Peyer's patch (tissue), 4 donors: ENCODE data around the gene MTG2. TPM values are rescaled to one million over a fixed set of nuclear protein-coding genes. Genes with fewer than 3 reads are reported as not detected.

ENCODE experiments used
- DNase-seq, 3 donors: peaks; one replicate each; pipeline ENCODE4 v3.0.0-alpha.2; 2017 to 2019
- H3K27ac ChIP-seq, 4 donors: fragments of 200-600 bp; sonication (generic); one replicate each; pipeline ENCODE4 v1.5.1; 2016 to 2019
- H3K27me3 ChIP-seq, 2 donors: fragments of 200-600 bp; sonication (generic); one replicate each; pipeline ENCODE4 v1.5.1; 2019
- H3K36me3 ChIP-seq, 3 donors: fragments of 200-600 bp; sonication (generic); one replicate each; pipeline ENCODE4 v1.5.1; 2016 to 2019
- H3K4me1 ChIP-seq, 4 donors: fragments of 200-600 bp; sonication (generic); one replicate each; pipeline ENCODE4 v1.5.1; 2016 to 2019
- H3K4me3 ChIP-seq, 4 donors: fragments of 200-600 bp; sonication (generic); 1 replicate in 3 of 4; 2 replicates in 1 of 4; pipeline ENCODE4 v1.5.1; 2016 to 2019; ENCODE audit warnings: mild to moderate bottlenecking in 1 of 4
- H3K9me3 ChIP-seq, 4 donors: fragments of 200-600 bp; sonication (generic); one replicate each; pipeline ENCODE4 v1.5.1; 2016 to 2019; ENCODE audit warnings: mild to moderate bottlenecking in 1 of 4
- CTCF ChIP-seq, 6 experiments: fragments of 450-650 bp in 4 of 6; fragments of 200-600 bp in 2 of 6; sonication (generic) in 1 of 6; IDR thresholded peaks; one replicate each; pipeline ENCODE4 v1.5.1; 2017 to 2019; ENCODE audit warnings: antibody characterized with exemption in 6 of 6, mild to moderate bottlenecking in 3 of 6, moderate library complexity in 1 of 6
- POLR2A ChIP-seq, 2 donors: fragments of 450-650 bp; IDR thresholded peaks; one replicate each; pipeline ENCODE4 v1.5.1; 2017; ENCODE audit warnings: antibody characterized with exemption in 2 of 2, mild to moderate bottlenecking in 2 of 2, moderate library complexity in 2 of 2
- total RNA-seq, 4 donors: library from RNA; depleted of rRNA; stranded (reverse); fragments of >200 nt; gene quantifications; one replicate each; pipeline ENCODE4 v1.1.0, GENCODE V29; 2016

The MTG2 gene
- total RNA-seq, 4 donors from 2014 or later = 23.1 to 62.2 (median 31.6) TPM

- TF ChIP-seq CTCF (IDR thresholded peaks at IDR 0.05) (no peak), POLR2A (IDR thresholded peaks at IDR 0.05) (no peak)
- no peaks in the 10 kb centered on the region for H3K4me1 ChIP-seq
- no peaks in the 10 kb centered on the region for H3K27me3 ChIP-seq
- peaks cover 0 to 60% (median 0%) of the 10 kb centered on the region in 3 donors for H3K36me3 ChIP-seq
- H3K4me3 ChIP-seq = no peak overlapping the region
- H3K27ac ChIP-seq = no peak overlapping the region
- no peak for DNase-seq
- no peaks in the 10 kb centered on the region for H3K9me3 ChIP-seq
Measured at GRCh38 chr20:62168061-62168460, 14.8 kb upstream of the MTG2 start.

GRCh38 chr20:62168890-62169435 is 13.9 kb upstream of the MTG2 start:
- Histone ChIP-seq H3K4me3 (no peak overlapping the region), H3K36me3 (peaks cover 0 to 52% (median 0%) of the 10 kb centered on the region in 3 donors), H3K9me3 (no peaks in the 10 kb centered on the region), H3K4me1 (no peaks in the 10 kb centered on the region), H3K27me3 (no peaks in the 10 kb centered on the region), H3K27ac (no peak overlapping the region)
- DNase-seq = no peak
- TF ChIP-seq POLR2A (IDR thresholded peaks at IDR 0.05) (no peak), CTCF (IDR thresholded peaks at IDR 0.05) (no peak)

GRCh38 chr20:62170536-62170935 is 12.3 kb upstream of the MTG2 start:
- no peak overlapping the region for H3K4me3 ChIP-seq
- no peaks in the 10 kb centered on the region for H3K4me1 ChIP-seq
- H3K27me3 ChIP-seq = no peaks in the 10 kb centered on the region
- TF ChIP-seq CTCF (IDR thresholded peaks at IDR 0.05) (no peak), POLR2A (IDR thresholded peaks at IDR 0.05) (no peak)
- no peaks in the 10 kb centered on the region for H3K9me3 ChIP-seq
- H3K36me3 ChIP-seq = peaks cover 0 to 45% (median 0%) of the 10 kb centered on the region in 3 donors
- no peak for DNase-seq
- no peak overlapping the region for H3K27ac ChIP-seq

- no peaks in the 10 kb centered on the region for H3K27me3 ChIP-seq
- no peak overlapping the region for H3K27ac ChIP-seq
- H3K4me3 ChIP-seq = no peak overlapping the region
- no peaks in the 10 kb centered on the region for H3K4me1 ChIP-seq
- H3K9me3 ChIP-seq = no peaks in the 10 kb centered on the region
- H3K36me3 ChIP-seq = peaks cover 0 to 43% (median 0%) of the 10 kb centered on the region in 3 donors
- TF ChIP-seq CTCF (IDR thresholded peaks at IDR 0.05) (no peak), POLR2A (IDR thresholded peaks at IDR 0.05) (no peak)
- no peak for DNase-seq
Measured at GRCh38 chr20:62171245-62171644, 11.6 kb upstream of the MTG2 start.

- no peak for DNase-seq
- H3K27ac ChIP-seq = no peak overlapping the region
- peaks cover 0 to 41% (median 0%) of the 10 kb centered on the region in 3 donors for H3K36me3 ChIP-seq
Measured at GRCh38 chr20:62172666-62173065, 10.2 kb upstream of the MTG2 start.

More at GRCh38 chr20:62172666-62173065, 10.2 kb upstream of the MTG2 start:
- no peaks in the 10 kb centered on the region for H3K4me1 ChIP-seq
- H3K9me3 ChIP-seq = no peaks in the 10 kb centered on the region
- H3K27me3 ChIP-seq = no peaks in the 10 kb centered on the region
- H3K4me3 ChIP-seq = no peak overlapping the region
- TF ChIP-seq POLR2A (IDR thresholded peaks at IDR 0.05) (no peak), CTCF (IDR thresholded peaks at IDR 0.05) (no peak)
